Stimulated activated CD8-positive, alpha-beta memory T cell treated with anti-CD3 and anti-CD28 coated beads, Interleukin-7, amount 100 ng/mL, for 48 hours (primary cell): ENCODE results near the gene TAF11.
"Not testable (repeated sequence)": the region's sequence is repeated elsewhere in the genome, so short reads cannot be mapped to it uniquely, and the experiment has no call there.

ENCODE experiments used
- DNase-seq, 2 donors: peaks; one replicate each; pipeline ENCODE4 v3.0.0-alpha.2; 2020; ENCODE audit warnings: low read depth in 1 of 2; ENCODE audit errors: extremely low read depth in 1 of 2

TAF11 gene

GRCh38 chr6:34887753-34888513 lies at the start of gene TAF11:
Gene TAF11 (minus strand): TSS chr6:34888042. CDS start chr6:34887957, 85 bp downstream.
- DNase-seq: peak; percentile 68 to 89

GRCh38 chr6:34934516-34934915 lies 46.7 kb upstream of the TAF11 start:
- DNase-seq: no peak

DNA sequence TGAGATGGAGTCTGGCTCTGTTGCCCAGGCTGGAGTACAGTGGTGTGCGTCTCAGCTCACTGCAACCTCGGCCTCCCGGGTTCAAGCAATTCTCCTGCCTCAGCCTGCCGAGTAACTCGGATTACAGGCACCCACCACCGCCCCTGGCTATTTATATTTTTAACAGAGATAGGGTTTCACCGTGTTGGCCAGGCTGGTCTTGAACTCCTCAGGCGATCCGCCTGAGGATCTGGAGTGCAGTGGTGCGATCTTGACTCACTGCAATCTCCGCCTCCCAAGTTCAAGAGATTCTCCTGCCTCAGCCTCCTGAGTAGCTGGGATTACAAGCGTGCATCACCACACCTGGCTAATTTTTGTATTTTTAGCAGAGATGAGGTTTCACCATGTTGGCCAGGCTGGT lies 44.4 kb upstream of the TAF11 start:
- not testable (repeated sequence) for DNase-seq

DNA sequence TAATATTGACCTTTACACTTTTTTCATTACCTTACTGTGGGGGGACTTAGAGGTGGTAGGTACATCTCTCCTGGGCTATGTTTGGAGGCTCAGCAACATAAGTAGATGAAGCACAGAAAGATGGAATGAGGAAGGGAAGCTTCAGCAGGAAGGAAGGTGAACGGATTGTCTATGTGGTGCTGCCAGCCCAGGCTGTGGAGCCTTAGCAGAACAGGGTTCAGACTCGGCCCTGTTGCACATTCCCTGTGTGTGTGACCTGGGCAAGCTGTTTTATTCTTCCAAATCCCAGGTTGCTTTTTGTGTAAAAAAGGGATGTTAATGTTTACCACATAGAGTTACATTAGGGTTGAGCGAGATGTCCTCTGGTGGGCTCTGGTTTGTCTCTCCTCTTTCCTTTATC lies 42.4 kb upstream of the TAF11 start:
- DNase-seq: no peak

DNA sequence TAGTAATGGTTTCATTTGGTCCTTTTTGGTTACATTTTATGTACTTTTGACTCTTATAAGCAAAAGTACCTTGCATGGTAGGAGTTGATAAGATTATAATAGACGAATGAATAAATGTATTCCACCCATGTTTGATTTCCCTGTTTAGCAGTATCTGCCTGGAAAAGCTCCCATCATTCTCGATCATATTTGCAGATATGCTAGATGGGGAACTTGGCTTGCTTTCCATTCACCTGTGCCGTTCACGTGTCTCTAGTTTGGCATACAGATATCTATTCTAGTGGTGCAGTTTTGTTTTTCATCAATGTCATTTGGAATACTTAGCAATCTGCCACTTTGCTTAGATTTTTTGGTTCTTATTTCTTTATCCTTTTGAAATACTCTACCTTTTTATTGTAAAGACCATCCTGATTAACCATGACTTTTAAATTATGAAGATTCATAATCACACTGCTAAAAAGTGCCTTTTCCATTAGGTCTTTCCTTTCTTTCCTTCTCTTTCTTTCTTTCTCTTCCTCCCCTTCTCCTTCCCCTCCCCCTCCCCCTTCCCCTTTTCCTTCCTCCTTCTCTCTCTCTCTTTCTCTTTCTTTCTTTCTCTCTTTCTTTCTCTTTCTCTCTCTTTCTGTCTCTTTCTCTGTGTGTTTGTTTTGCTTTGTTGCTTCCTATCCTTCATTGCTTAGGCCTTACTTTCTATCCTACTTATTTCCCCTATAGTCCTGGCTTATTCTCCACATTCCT lies 41.6 kb upstream of the TAF11 start:
- DNase-seq: no peak

GRCh38 chr6:34928695-34929094 lies 40.9 kb upstream of the TAF11 start:
- no peak for DNase-seq

- DNase-seq: no peak
Observed at GRCh38 chr6:34928220-34928619, 40.4 kb upstream of the TAF11 start.

DNA sequence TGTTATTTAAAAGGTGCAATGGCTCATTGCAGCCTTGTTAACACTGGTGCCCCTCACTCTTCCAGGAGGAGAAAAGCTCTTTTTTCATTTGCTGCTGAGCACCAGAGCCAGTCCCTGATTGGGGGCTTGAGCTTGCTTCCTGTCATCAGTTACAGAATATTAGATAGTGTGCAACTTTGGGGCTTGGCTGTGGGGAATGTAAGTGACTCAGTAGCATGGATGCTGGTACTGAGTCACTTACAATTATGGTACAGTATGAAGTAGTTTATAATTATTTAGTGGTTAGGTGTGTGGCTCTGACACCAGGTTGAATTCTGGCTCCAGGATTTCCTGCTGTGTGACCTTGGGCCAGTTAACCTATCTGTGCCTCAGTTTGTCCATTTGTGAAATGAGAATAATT lies 38.8 kb upstream of the TAF11 start:
- DNase-seq: no peak

- DNase-seq: no peak
Observed at GRCh38 chr6:34924831-34925625, 37.2 kb upstream of the TAF11 start.

DNA sequence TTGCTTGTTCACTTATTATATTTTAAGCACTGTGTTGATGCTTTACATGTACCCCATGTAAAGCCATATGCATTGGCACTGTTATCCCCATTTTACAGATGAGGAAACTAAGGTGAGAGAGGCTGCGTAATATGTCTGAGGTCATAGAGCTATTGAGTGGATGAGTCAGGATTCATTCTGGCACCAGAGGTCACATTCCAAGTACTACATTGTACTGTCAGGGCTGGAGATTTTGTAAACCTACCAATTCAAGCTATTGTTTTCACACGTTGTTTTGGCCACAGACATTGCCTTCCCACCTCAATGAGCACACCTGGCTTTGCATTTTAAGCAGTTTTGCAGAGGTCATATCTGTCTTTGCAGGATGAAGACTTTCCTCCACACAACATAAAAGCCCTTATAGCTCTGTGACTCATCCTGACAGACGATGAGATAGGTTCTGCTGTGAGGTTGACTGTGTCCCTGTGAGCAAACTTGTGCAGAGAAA lies 34.4 kb upstream of the TAF11 start:
- DNase-seq: no peak

- DNase-seq: no peak
Observed at GRCh38 chr6:34920097-34920496, 32.3 kb upstream of the TAF11 start.

GRCh38 chr6:34919651-34920050 lies 31.8 kb upstream of the TAF11 start:
- no peak for DNase-seq

- DNase-seq: no peak
Observed at GRCh38 chr6:34917626-34918285, 29.9 kb upstream of the TAF11 start.

GRCh38 chr6:34916348-34916967 lies 28.6 kb upstream of the TAF11 start:
- DNase-seq: no peak

- DNase-seq: no peak
Observed at GRCh38 chr6:34914358-34914757, 26.5 kb upstream of the TAF11 start.

DNA sequence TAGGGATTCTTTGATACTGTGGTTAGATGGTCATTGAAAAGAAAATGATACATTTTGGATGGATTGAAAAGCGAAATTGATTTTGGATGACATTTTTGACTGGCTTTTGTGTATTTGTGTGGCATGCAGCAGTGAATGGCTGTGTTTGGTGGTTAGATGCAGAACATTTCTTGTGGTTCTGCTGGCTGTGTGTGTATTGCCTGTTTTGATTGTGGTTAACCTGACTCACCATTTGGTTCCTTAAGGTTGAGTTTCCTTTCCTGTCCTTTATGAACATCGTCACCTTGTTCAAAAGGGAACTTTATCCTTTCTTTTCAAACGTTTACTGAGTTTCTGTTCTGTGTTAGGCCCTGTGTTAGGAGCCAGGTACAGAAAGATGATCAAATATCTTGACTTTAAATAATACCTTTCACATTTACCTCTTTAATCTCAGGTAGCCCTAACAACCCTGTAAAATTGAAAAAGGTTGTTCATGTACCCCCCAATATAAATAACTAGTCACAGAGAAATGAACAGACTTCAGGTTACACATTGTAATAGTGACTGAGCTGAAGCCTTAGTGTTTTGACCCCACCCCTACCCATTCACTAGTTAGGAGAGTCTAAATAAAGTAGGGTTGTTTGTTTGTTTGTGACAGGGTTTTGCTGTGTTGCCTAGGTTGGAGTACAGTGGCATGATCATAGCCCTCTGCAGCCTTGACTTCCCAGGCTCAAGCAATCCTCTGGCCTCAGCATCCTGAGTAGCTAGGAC lies 25.0 kb upstream of the TAF11 start:
- DNase-seq: peak; percentile 1 to 22

DNA sequence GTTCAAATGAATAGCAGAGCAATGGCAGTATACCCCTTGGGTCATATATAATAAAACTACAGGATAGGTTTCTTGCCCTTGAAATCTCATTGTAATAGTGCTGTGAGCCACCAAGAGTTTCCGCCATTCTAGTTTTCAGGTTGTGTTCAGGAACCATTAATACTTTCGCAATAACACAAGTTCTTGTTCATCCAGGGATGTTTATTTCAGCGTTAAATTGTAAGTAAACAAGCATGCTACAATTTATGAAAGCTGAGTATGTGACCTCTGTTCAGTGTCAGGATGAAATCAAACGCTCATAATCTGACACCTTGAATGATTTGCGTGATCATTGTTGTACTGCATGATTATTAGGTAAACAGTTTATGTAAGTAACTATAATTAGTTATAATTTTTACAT lies 24.0 kb upstream of the TAF11 start:
- DNase-seq: no peak

- DNase-seq: no peak
Observed at GRCh38 chr6:34909320-34909883, 21.6 kb upstream of the TAF11 start.

DNA sequence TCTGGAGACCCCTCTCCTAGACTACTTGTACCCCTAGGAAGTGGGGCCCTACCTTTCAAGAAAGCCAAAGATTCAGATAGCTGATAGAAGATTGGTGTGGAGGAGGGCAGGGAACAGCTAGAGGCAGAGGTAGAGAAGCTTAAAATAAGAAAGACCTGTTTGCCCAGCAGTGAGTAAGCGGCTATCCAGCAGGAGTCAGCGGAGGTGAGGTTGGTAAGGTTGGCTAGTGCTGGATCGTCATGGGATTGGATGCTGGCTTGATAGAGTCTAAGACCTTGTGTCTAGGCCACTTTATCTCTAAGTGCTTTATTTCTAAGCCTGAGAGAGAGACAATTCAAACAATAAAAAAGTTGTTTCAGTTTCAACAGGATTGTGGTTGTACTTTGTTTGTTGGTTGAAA lies 20.4 kb upstream of the TAF11 start:
- no peak for DNase-seq
